ENCODE measurements around the gene GASK1A. TPM values are rescaled to one million over a fixed set of nuclear protein-coding genes. Genes with fewer than 3 reads are reported as not detected.

The GASK1A gene
- polyA plus RNA-seq, 1 donor = 5.0 TPM

DNA sequence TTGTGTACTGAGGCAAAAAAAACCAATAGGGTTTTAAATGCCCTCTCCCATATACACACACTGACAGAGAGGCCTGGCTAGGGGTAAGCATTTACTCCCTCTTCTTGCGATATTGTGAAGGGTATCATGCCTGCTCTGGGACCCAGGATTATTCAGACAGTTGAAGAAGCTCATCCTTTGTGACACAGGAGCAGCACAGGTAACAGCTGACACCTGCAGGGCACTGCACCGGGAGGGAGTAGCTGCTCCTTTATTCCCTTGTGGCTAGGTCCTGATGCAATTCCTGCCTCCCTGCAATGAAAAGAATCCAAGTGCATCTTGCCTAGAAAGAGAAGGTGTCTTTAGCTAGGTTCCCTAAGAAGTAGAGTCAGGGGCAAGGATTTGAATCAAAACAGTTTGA, 103.3 kb downstream of the GASK1A start:
- DNase-seq = no peak
- 100% methylated on average over 1 of the region's 2 CpGs for WGBS (ENCODE audit: insufficient coverage, low lambda C conversion rate)
- peaks cover 19% of the 10 kb centered on the region for H3K36me3 ChIP-seq (ENCODE audit: control insufficient read depth, insufficient read depth, low read length)
- no peaks in the 10 kb centered on the region for H3K9me3 ChIP-seq (ENCODE audit: control insufficient read depth, low read depth, low read length)
- no peaks in the 10 kb centered on the region for H3K4me1 ChIP-seq (ENCODE audit: control insufficient read depth, insufficient read depth, low read length)
- H3K4me3 ChIP-seq (ENCODE audit: low read length) = no peak overlapping the region
- H3K27me3 ChIP-seq (ENCODE audit: control insufficient read depth, insufficient read depth, low read length) = no peaks in the 10 kb centered on the region
- no peak overlapping the region for H3K27ac ChIP-seq (ENCODE audit: low read length)

DNA sequence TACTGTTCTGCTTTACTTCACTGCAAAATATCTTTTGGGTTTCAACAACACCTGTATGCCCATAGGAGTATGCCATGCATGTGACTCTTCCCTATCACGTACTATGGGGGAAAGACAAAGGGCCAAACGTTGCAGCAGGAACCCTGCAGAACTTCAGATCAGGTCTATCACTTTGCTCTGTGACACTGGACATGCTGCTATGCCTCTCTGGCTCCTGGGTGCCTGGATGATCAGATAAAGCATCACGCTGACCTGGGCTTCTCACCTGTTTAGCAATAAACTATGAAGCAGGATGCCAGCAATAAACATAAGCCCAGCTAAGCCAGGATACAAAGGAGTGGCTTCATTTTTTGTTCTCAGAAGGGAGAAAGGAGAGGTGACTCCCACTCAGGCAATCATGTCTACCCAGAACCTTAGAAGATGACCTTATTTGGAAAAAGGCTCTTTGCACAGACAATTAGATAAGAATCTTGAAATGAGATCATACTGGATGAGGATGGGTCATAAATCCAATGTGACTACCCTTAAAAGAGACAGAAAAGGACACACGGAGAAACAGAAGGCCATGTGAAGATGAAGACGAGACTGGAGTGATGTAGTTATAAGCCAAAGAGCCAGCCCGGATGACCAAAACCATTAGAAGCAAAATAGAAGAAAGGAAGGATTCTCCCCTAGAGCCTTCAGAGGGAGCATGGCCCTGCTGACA, 107.5 kb downstream of the GASK1A start:
- Histone ChIP-seq H3K4me1 (ENCODE audit: control insufficient read depth, insufficient read depth, low read length) (no peaks in the 10 kb centered on the region), H3K4me3 (ENCODE audit: low read length) (no peak overlapping the region), H3K9me3 (ENCODE audit: control insufficient read depth, low read depth, low read length) (no peaks in the 10 kb centered on the region), H3K27me3 (ENCODE audit: control insufficient read depth, insufficient read depth, low read length) (no peaks in the 10 kb centered on the region), H3K36me3 (ENCODE audit: control insufficient read depth, insufficient read depth, low read length) (no peaks in the 10 kb centered on the region), H3K27ac (ENCODE audit: low read length) (no peak overlapping the region)
- DNase-seq = no peak
- WGBS (ENCODE audit: insufficient coverage, low lambda C conversion rate) = 94% methylated on average over 3 of the region's 6 CpGs

DNA sequence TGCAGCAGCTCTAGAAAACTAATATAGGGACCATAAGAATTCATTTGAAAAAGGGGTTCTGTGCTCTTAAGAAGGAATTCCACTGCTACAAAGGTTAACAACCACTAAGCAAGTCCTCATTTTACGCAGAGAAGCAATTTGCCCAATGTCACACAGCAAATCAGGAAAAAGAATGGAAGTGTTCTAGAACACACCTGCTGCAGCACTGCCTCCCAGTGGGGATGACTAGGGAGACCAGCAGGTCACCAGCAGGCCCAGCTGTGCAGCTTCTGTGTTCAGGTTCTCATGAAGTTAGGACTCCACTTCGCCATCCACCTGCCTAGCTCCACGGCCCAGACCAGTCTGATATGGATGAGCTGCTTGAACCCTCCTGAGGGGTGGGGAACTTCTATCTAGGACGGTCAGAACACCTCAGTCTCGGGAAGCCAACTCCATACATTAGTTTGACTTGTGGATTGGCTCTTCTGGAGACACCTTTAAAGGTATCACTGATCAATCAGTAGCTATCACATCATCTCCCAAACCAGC, 108.2 kb downstream of the GASK1A start:
- no peak for DNase-seq
- 100% methylated on average over 1 of the region's 5 CpGs for WGBS (ENCODE audit: insufficient coverage, low lambda C conversion rate)
- Histone ChIP-seq H3K4me3 (ENCODE audit: low read length) (no peak overlapping the region), H3K27me3 (ENCODE audit: control insufficient read depth, insufficient read depth, low read length) (no peaks in the 10 kb centered on the region), H3K4me1 (ENCODE audit: control insufficient read depth, insufficient read depth, low read length) (no peaks in the 10 kb centered on the region), H3K36me3 (ENCODE audit: control insufficient read depth, insufficient read depth, low read length) (no peaks in the 10 kb centered on the region), H3K27ac (ENCODE audit: low read length) (no peak overlapping the region), H3K9me3 (ENCODE audit: control insufficient read depth, low read depth, low read length) (no peaks in the 10 kb centered on the region)

DNA sequence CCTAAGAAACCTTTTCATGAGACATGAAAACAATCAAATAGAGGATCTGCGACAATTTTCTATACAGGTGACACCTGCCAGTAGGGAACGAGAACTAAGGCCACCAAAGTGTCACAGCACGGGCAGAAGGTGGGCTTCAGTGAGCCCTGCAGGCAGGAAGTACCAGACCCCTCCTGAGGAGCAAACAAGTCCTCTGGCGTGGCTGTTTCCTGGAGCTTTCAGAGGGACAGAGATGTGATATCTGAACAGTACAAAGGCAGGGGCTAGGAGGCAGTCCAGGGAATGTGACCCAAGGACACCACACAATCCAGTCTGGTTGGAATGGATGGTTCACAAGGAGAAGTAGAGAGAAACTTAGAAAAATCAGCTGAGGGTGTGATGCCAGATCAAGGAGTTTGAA, 110.0 kb downstream of the GASK1A start:
- H3K4me1 ChIP-seq (ENCODE audit: control insufficient read depth, insufficient read depth, low read length) = no peaks in the 10 kb centered on the region
- H3K36me3 ChIP-seq (ENCODE audit: control insufficient read depth, insufficient read depth, low read length) = no peaks in the 10 kb centered on the region
- H3K4me3 ChIP-seq (ENCODE audit: low read length) = no peak overlapping the region
- H3K27ac ChIP-seq (ENCODE audit: low read length) = no peak overlapping the region
- no peaks in the 10 kb centered on the region for H3K9me3 ChIP-seq (ENCODE audit: control insufficient read depth, low read depth, low read length)
- WGBS (ENCODE audit: insufficient coverage, low lambda C conversion rate) = 100% methylated on average over 1 of the region's 4 CpGs
- H3K27me3 ChIP-seq (ENCODE audit: control insufficient read depth, insufficient read depth, low read length) = no peaks in the 10 kb centered on the region
- DNase-seq = no peak

DNA sequence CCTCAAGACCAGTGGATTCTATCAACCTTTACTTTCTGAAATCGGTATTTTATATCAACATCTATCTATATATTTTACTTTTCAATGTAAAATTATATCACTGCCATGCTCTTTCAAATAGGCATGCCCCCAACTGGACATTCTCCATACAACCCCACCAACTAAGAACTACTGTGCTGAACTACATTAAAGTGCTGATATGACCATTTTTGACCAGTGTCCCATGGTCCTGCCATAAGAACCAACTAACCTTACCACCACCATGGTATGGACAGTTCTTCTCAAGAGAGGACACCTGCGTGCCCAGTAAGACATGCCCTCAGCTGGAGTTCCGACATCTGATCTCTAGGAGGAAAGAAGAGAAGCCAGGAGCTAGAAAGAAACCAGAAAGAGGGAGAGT, 111.1 kb downstream of the GASK1A start:
- Histone ChIP-seq H3K27ac (ENCODE audit: low read length) (no peak overlapping the region), H3K4me3 (ENCODE audit: low read length) (no peak overlapping the region), H3K9me3 (ENCODE audit: control insufficient read depth, low read depth, low read length) (no peaks in the 10 kb centered on the region), H3K4me1 (ENCODE audit: control insufficient read depth, insufficient read depth, low read length) (no peaks in the 10 kb centered on the region), H3K36me3 (ENCODE audit: control insufficient read depth, insufficient read depth, low read length) (no peaks in the 10 kb centered on the region), H3K27me3 (ENCODE audit: control insufficient read depth, insufficient read depth, low read length) (no peaks in the 10 kb centered on the region)
- DNase-seq = no peak
- 100% methylated on average over 1 of the region's 3 CpGs for WGBS (ENCODE audit: insufficient coverage, low lambda C conversion rate)

DNA sequence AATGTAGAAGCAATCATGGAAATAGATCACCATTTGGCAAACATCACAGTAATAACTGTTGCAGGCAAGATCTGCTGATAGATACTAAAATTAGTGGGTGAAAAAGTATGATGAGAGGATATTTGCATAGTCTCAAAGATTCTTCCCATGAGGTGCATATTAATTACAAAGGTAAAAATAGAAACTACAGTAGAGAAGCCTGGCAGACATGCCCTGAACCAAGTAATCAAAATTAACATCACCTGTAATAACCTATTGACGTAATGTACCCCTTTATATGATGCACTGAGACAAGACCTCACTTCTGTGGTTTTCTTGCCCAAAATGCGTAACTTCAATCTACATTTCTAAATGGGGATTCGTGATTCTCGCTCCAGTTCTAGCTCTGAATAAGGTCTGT, 112.4 kb downstream of the GASK1A start:
- Histone ChIP-seq H3K4me1 (ENCODE audit: control insufficient read depth, insufficient read depth, low read length) (no peaks in the 10 kb centered on the region), H3K36me3 (ENCODE audit: control insufficient read depth, insufficient read depth, low read length) (no peaks in the 10 kb centered on the region), H3K4me3 (ENCODE audit: low read length) (no peak overlapping the region), H3K27ac (ENCODE audit: low read length) (no peak overlapping the region), H3K9me3 (ENCODE audit: control insufficient read depth, low read depth, low read length) (no peaks in the 10 kb centered on the region), H3K27me3 (ENCODE audit: control insufficient read depth, insufficient read depth, low read length) (no peaks in the 10 kb centered on the region)
- 100% methylated on average over 1 of the region's 4 CpGs for WGBS (ENCODE audit: insufficient coverage, low lambda C conversion rate)
- DNase-seq = no peak

DNA sequence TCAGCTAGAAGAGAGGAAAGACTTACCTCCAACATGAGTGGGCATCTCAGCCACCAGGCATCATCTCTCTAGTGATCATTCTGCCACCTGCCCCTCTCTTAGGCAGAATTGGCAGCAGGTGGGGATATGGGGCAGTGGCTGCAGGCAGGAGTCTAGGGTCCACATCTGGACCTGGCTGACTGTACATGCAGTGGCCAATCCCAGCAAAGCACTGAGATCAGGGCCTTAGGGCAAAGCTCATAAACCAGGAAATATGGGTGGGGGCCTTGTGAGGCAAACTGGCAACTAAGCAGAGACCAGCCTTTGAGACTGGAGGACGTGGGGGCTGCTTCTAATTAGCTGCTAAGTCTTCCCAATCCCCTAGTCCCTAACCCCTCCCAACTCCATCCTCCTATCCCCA, 113.9 kb downstream of the GASK1A start:
- no CpG with 5 or more reads among the region's 1 CpG for WGBS (ENCODE audit: insufficient coverage, low lambda C conversion rate)
- DNase-seq = no peak
- H3K36me3 ChIP-seq (ENCODE audit: control insufficient read depth, insufficient read depth, low read length) = peaks cover 2% of the 10 kb centered on the region
- no peaks in the 10 kb centered on the region for H3K4me1 ChIP-seq (ENCODE audit: control insufficient read depth, insufficient read depth, low read length)
- no peaks in the 10 kb centered on the region for H3K9me3 ChIP-seq (ENCODE audit: control insufficient read depth, low read depth, low read length)
- no peak overlapping the region for H3K4me3 ChIP-seq (ENCODE audit: low read length)
- H3K27ac ChIP-seq (ENCODE audit: low read length) = no peak overlapping the region
- H3K27me3 ChIP-seq (ENCODE audit: control insufficient read depth, insufficient read depth, low read length) = no peaks in the 10 kb centered on the region

DNA sequence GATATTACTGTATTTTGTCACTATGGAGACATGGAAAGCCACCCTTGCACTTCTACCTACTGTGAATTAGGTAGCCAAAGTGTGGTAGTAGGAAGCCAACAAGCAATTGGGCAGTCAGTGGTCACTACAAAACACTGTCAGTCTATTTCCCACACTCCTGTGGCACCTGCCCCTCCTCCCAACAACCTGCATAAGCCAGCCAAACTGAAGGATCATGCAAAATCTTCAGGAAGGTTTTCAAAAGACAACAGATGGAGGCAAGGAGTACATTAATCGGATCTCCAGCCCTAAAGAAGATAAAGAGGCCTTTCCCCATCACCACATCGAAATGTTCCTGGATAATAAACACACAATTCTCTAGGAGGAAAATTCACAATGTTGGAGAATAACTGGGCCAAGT, 114.9 kb downstream of the GASK1A start:
- no peak overlapping the region for H3K27ac ChIP-seq (ENCODE audit: low read length)
- no peak for DNase-seq
- peaks cover 2% of the 10 kb centered on the region for H3K36me3 ChIP-seq (ENCODE audit: control insufficient read depth, insufficient read depth, low read length)
- H3K4me1 ChIP-seq (ENCODE audit: control insufficient read depth, insufficient read depth, low read length) = no peaks in the 10 kb centered on the region
- H3K9me3 ChIP-seq (ENCODE audit: control insufficient read depth, low read depth, low read length) = no peaks in the 10 kb centered on the region
- H3K4me3 ChIP-seq (ENCODE audit: low read length) = no peak overlapping the region
- WGBS (ENCODE audit: insufficient coverage, low lambda C conversion rate) = no CpG with 5 or more reads among the region's 2 CpGs
- no peaks in the 10 kb centered on the region for H3K27me3 ChIP-seq (ENCODE audit: control insufficient read depth, insufficient read depth, low read length)

DNA sequence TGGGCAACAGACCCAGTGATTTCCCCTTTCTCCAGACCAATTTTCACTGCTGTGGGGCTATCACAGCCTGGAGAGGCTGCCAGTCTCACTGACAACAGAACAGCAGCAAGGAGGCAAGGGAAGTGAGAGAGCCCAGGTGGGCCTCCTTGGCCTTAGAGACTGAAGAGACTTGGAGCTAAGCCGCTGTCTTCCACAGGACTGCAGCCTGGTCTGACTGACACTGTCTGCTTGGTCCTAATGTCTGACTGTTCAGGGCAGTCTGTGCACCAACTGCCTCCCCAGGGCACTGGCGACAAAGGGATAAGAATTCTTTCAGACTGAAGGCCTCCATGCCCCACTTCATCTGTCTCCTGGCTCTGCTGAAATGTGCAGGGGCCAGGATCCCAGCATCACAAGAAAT, 115.3 kb downstream of the GASK1A start:
- Histone ChIP-seq H3K27me3 (ENCODE audit: control insufficient read depth, insufficient read depth, low read length) (no peaks in the 10 kb centered on the region), H3K36me3 (ENCODE audit: control insufficient read depth, insufficient read depth, low read length) (peaks cover 2% of the 10 kb centered on the region), H3K9me3 (ENCODE audit: control insufficient read depth, low read depth, low read length) (no peaks in the 10 kb centered on the region), H3K4me3 (ENCODE audit: low read length) (no peak overlapping the region), H3K27ac (ENCODE audit: low read length) (no peak overlapping the region), H3K4me1 (ENCODE audit: control insufficient read depth, insufficient read depth, low read length) (no peaks in the 10 kb centered on the region)
- DNase-seq = no peak
- WGBS (ENCODE audit: insufficient coverage, low lambda C conversion rate) = no CpG with 5 or more reads among the region's 2 CpGs

DNA sequence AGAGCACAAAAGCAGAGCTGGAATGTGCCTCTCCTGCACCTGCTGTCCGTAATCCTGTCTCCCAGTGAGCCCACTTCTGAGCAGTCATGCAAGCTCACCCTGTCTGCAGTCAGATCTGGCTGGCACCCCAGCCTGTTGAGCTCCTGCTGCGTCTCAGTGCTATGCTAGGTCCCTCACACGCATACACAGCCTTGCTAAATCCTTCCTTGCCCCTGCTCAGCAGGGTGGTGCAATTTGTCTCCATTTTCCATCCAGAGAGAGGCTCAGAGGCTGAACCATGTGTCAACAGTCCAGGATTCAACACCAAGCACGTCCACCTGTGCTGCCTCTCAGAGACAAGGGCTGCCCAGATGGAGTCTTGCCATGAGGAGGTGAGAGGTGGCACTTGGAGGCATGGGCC, 115.7 kb downstream of the GASK1A start:
- no peaks in the 10 kb centered on the region for H3K4me1 ChIP-seq (ENCODE audit: control insufficient read depth, insufficient read depth, low read length)
- no peaks in the 10 kb centered on the region for H3K9me3 ChIP-seq (ENCODE audit: control insufficient read depth, low read depth, low read length)
- no CpG with 5 or more reads among the region's 4 CpGs for WGBS (ENCODE audit: insufficient coverage, low lambda C conversion rate)
- no peak for DNase-seq
- H3K27ac ChIP-seq (ENCODE audit: low read length) = no peak overlapping the region
- H3K4me3 ChIP-seq (ENCODE audit: low read length) = no peak overlapping the region
- peaks cover 2% of the 10 kb centered on the region for H3K36me3 ChIP-seq (ENCODE audit: control insufficient read depth, insufficient read depth, low read length)
- no peaks in the 10 kb centered on the region for H3K27me3 ChIP-seq (ENCODE audit: control insufficient read depth, insufficient read depth, low read length)

DNA sequence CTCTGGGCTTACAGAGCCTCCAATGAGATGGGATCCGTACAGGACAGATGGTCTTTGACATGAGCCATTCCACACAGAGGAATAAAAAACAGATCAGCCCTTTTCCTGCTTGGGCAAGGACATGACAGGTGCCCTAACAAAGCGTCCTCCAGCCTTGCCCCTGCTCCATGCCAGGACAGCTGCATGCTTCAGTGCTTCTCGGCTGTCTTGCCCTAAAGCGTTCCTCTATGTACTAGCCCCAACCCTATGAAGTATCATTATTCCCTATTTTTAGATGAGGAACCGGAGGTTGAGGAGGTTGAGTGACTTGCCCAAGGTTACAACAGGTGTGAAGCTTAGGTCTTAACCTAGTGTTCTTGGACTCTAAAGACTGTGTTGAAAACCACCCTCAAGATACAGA, 116.3 kb downstream of the GASK1A start:
- no CpG with 5 or more reads among the region's 5 CpGs for WGBS (ENCODE audit: insufficient coverage, low lambda C conversion rate)
- no peak for DNase-seq
- H3K36me3 ChIP-seq (ENCODE audit: control insufficient read depth, insufficient read depth, low read length) = peaks cover 2% of the 10 kb centered on the region
- no peaks in the 10 kb centered on the region for H3K4me1 ChIP-seq (ENCODE audit: control insufficient read depth, insufficient read depth, low read length)
- no peaks in the 10 kb centered on the region for H3K27me3 ChIP-seq (ENCODE audit: control insufficient read depth, insufficient read depth, low read length)
- H3K9me3 ChIP-seq (ENCODE audit: control insufficient read depth, low read depth, low read length) = no peaks in the 10 kb centered on the region
- H3K4me3 ChIP-seq (ENCODE audit: low read length) = no peak overlapping the region
- no peak overlapping the region for H3K27ac ChIP-seq (ENCODE audit: low read length)
